ENCODE results near the gene KRTAP5-8.

Gene KRTAP5-8

DNA sequence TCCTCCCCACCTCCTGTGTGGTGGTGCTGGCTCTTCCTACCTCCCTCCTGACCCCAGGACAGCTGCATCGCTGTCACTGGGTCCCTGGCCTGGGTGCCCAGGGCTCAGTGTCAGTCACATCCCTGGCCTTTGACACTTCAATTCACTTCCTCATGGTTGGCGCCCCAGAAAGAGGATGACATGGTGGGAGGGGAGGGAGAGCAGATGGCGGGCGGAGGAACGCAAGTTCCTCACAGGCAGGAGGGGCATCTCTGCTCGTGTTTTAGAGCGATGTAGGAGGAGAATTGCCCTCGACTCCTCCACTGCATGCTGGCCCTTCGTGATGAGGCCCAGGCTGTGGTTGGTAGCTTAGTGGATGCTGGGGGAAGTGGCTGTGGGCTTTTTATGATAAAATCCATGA lies 45.9 kb upstream of the KRTAP5-8 start:
- TF ChIP-seq, protein P1, sequence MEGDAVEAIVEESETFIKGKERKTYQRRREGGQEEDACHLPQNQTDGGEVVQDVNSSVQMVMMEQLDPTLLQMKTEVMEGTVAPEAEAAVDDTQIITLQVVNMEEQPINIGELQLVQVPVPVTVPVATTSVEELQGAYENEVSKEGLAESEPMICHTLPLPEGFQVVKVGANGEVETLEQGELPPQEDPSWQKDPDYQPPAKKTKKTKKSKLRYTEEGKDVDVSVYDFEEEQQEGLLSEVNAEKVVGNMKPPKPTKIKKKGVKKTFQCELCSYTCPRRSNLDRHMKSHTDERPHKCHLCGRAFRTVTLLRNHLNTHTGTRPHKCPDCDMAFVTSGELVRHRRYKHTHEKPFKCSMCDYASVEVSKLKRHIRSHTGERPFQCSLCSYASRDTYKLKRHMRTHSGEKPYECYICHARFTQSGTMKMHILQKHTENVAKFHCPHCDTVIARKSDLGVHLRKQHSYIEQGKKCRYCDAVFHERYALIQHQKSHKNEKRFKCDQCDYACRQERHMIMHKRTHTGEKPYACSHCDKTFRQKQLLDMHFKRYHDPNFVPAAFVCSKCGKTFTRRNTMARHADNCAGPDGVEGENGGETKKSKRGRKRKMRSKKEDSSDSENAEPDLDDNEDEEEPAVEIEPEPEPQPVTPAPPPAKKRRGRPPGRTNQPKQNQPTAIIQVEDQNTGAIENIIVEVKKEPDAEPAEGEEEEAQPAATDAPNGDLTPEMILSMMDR (IDR thresholded peaks at IDR 0.05; ENCODE audit: low read depth, low read length, missing control alignments) = no peak
- no peak overlapping the region for H3K4me3 ChIP-seq (ENCODE audit: low read depth, low read length)
- in situ Hi-C loops (cut with HindIII; ENCODE audit: low sequenced_read_pairs) = no loop called here
- DNase-seq (ENCODE audit: low read depth) = no peak

DNA sequence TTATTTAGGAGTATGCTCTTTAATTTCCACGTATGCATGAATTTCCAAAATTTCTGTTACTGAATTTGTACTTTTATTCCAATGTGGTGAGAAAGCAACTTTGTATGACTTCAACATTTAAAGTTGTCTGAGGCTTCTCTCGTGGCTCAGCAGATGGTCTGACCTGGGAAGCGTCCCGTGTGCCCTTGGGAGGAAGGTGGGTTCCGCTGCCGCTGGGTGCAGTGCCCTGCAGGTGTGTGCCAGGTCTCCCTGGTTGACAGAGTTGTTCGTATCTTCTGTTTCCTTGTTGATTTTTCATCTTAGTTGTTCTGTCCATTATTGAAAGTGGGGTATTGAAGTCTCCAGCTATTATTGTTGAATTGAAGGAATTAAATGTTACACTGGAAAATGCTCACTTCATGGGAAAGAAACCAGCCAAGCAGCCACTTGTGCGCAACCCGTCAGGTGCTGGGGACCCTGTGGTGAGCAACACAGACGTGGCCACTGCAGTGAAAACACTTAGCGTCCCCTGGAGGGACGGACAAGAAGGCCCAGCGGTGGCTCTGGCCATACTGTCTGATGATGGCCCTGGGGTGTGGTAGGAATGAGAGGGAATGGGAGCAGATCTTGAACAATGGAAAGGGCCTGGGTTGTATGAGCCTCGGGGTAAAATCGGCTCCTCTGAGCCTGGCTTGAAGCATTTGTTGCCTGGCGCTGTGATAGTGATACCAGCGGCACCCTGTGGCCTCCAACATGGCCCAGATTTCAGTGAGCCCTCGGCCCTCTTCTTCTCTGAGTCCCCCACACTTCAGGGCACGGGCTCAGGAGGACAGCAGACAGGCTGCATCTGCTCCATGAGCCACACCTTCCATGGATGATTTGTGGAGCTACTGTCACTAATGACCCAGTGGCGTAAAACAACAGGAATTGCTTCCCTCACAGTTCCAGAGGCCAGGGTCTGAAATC lies 42.3 kb upstream of the KRTAP5-8 start:
- no peak for DNase-seq (ENCODE audit: low read depth)
- in situ Hi-C loops (cut with HindIII; ENCODE audit: low sequenced_read_pairs) = no loop called here
- no peak overlapping the region for H3K4me3 ChIP-seq (ENCODE audit: low read depth, low read length)
- TF ChIP-seq, protein P1 (IDR thresholded peaks at IDR 0.05; ENCODE audit: low read depth, low read length, missing control alignments) = no peak

DNA sequence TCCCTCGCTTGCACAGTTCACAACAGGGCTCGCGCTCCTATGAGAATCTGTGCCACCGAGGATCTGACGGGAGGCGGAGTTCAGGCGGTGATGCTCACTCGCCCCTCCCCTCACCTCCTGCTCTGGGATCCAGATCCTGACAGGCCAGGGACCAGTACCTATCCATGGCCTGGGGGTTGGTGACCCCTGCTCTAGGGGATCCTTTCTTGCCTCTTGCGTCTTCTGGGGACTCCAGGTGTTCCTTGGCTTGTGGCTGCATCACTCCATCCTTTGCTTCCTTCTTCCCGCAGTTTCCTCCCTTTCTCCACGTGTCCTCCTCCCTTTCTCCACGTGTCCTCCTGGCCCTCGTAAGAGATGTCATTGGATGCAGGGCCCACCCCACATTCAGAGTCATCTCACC lies 41.4 kb upstream of the KRTAP5-8 start:
- in situ Hi-C loops (cut with HindIII; ENCODE audit: low sequenced_read_pairs) = no loop called here
- no peak for DNase-seq (ENCODE audit: low read depth)
- TF ChIP-seq, protein P1 (IDR thresholded peaks at IDR 0.05; ENCODE audit: low read depth, low read length, missing control alignments) = no peak
- no peak overlapping the region for H3K4me3 ChIP-seq (ENCODE audit: low read depth, low read length)

DNA sequence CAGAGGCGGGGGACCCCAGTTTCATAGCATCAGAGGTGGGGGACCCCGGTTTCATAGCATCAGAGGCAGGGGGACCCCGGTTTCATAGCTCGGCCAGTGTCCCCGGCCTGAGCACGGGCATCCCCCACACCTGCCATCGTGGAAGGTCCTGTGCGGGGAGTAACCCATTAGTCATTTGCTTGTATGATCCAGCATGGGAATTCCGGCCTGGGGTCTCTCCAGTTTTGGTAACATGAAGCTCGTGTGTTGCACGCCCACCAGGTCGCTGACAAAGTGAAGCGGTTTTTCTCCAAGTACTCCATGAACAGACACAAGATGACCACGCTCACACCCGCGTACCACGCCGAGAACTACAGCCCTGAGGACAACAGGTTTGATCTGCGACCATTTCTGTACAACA lies 39.7 kb upstream of the KRTAP5-8 start:
- no peak for DNase-seq (ENCODE audit: low read depth)
- in situ Hi-C loops (cut with HindIII; ENCODE audit: low sequenced_read_pairs) = no loop called here
- no peak overlapping the region for H3K4me3 ChIP-seq (ENCODE audit: low read depth, low read length)
- TF ChIP-seq, protein P1 (IDR thresholded peaks at IDR 0.05; ENCODE audit: low read depth, low read length, missing control alignments) = no peak

DNA sequence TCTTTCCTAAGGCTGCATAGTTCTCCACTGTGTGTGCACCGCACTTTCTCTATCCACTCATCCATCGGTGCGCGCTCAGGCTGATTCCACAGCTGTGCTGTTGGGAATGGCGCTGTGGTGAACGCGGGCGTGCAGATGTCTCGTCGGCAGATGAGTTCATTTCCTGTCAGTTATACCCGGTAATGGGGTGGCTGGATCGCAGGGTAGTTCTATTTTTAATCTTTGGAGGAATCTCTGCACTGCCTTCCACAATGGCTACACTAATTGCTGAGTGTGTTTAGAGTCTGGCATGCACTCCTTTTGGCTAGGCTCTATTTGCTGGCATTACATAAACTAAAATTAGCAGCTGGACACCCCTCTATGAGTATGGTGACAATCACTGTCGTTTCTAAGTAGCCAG lies 38.7 kb upstream of the KRTAP5-8 start:
- in situ Hi-C loops (cut with HindIII; ENCODE audit: low sequenced_read_pairs) = no loop called here
- no peak for DNase-seq (ENCODE audit: low read depth)
- H3K4me3 ChIP-seq (ENCODE audit: low read depth, low read length) = no peak overlapping the region
- TF ChIP-seq, protein P1 (IDR thresholded peaks at IDR 0.05; ENCODE audit: low read depth, low read length, missing control alignments) = no peak

DNA sequence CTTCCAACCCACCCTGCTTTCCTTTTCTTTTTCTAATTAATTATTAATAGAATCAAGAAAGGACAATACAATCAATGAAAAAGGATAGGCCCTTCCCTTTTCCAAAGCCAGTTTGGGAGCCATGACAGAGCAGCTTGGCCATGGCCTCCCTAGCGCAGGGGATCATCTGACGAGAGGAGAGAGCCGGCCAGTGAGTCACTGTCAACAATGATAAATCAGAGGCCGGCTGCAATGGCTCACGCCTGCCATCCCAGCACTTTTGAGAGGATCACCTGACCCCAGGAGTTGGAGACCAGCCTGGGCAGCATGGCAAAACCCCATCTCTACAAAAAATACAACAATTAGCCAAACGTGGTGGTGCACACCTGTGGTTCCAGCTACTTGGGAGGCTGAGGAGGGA lies 38.3 kb upstream of the KRTAP5-8 start:
- TF ChIP-seq, protein P1 (IDR thresholded peaks at IDR 0.05; ENCODE audit: low read depth, low read length, missing control alignments) = no peak
- in situ Hi-C loops (cut with HindIII; ENCODE audit: low sequenced_read_pairs) = no loop called here
- DNase-seq (ENCODE audit: low read depth) = no peak
- H3K4me3 ChIP-seq (ENCODE audit: low read depth, low read length) = no peak overlapping the region

All from astrocyte of the cerebellum (primary cell).